HEK293T (cell line): ENCODE results near the gene DOCK1.

Experiments
- CTBP1 ChIP-seq: fragments of 450-650 bp; IDR thresholded peaks from 2 replicates; pipeline ENCODE4 v1.6.1; 2016; ENCODE audit warnings: borderline replicate concordance
- ELF4 ChIP-seq: fragments of 450-650 bp; IDR thresholded peaks from 2 replicates; pipeline ENCODE4 v1.6.1; 2017; ENCODE audit warnings: antibody characterized with exemption
- FOXA1 ChIP-seq: fragments of 450-650 bp; IDR thresholded peaks from 2 replicates; pipeline ENCODE4 v1.6.1; 2016; ENCODE audit warnings: mild to moderate bottlenecking
- FOXM1 ChIP-seq: fragments of 450-650 bp; IDR thresholded peaks from 2 replicates; pipeline ENCODE4 v1.6.1; 2017; ENCODE audit warnings: mild to moderate bottlenecking, borderline replicate concordance
- SP1 ChIP-seq: fragments of 450-650 bp; IDR thresholded peaks from 2 replicates; pipeline ENCODE4 v1.6.1; 2017
- SUZ12 ChIP-seq: fragments of 450-650 bp; IDR thresholded peaks from 2 replicates; pipeline ENCODE4 v1.6.1; 2016; ENCODE audit warnings: mild to moderate bottlenecking
- ZNF384 ChIP-seq: fragments of 450-650 bp; IDR thresholded peaks from 2 replicates; pipeline ENCODE4 v1.6.1; 2016

DNA sequence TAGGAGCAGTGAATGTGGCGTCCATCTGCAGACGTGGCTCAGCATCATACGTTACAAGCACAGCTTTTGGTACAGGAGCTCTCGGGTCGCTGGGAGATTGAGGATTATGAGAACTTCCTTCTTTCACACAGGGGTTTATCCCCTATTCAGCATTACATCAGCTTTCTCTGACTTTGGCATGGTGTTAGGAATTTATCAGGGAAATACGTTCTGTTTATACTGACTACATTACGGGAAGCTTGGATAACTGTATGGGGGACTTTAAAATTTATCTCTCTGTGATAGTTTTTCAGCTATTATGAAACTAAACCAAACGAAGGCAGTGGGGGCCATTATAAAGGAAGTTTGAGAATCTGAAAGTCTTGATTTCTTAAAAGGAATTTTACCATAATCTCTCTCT lies 401.3 kb downstream of the DOCK1 start:
- TF ChIP-seq SP1 (no peak), FOXA1 (no peak), CTBP1 (no peak), ELF4 (no peak), SUZ12 (no peak), FOXM1 (no peak), ZNF384 (no peak)
